GM12872 (cell line): ENCODE results near the gene ADCY3.

Experiments
- CTCF ChIP-seq: IDR thresholded peaks from 3 replicates; pipeline ENCODE4 v1.5.1; 2011; ENCODE audit warnings: low read depth, mild to moderate bottlenecking, low read length, moderate library complexity; ENCODE audit not compliant: insufficient read depth

The ADCY3 gene

GRCh38 chr2:24870440-24870839 lies 49.6 kb downstream of the ADCY3 start:
- no peak for TF ChIP-seq CTCF

- no peak for TF ChIP-seq CTCF
These were observed 53.1 kb downstream of the ADCY3 start for GRCh38 chr2:24866946-24867345.

- TF ChIP-seq CTCF: no peak
These were observed 56.4 kb downstream of the ADCY3 start for GRCh38 chr2:24863641-24864040.

- TF ChIP-seq CTCF: no peak
These were observed 58.5 kb downstream of the ADCY3 start for GRCh38 chr2:24861500-24861899.

- no peak for TF ChIP-seq CTCF
These were observed 59.4 kb downstream of the ADCY3 start for GRCh38 chr2:24860631-24861030.

GRCh38 chr2:24859968-24860600 lies 60.0 kb downstream of the ADCY3 start:
- no peak for TF ChIP-seq CTCF

GRCh38 chr2:24858996-24859395 lies 61.0 kb downstream of the ADCY3 start:
- no peak for TF ChIP-seq CTCF
